HepG2 (cell line): ENCODE measurements around the gene MTR. TPM values are rescaled to one million over a fixed set of nuclear protein-coding genes. Genes with fewer than 3 reads are reported as not detected.

Source experiments
- ATF7-NPFF ChIP-seq: sonication (generic); formaldehyde crosslinking; IDR thresholded peaks from 2 replicates; pipeline ENCODE4 v1.8.1; 2023; ENCODE audit warnings: mild to moderate bottlenecking, low read depth, missing genetic modification reagents, moderate library complexity
- EHMT2 ChIP-seq: fragments of 200-600 bp; sonication (generic); IDR thresholded peaks from 2 replicates; pipeline ENCODE4 v1.7.0; 2017; ENCODE audit warnings: antibody characterized with exemption, low read depth, low read length, borderline replicate concordance
- ELF4 ChIP-seq: sonication (generic); formaldehyde crosslinking; IDR thresholded peaks from 2 replicates; pipeline ENCODE4 v1.5.0; 2020; ENCODE audit warnings: missing genetic modification reagents, mild to moderate bottlenecking, moderate library complexity, borderline replicate concordance
- HDAC1 ChIP-seq: sonication (generic); formaldehyde crosslinking; IDR thresholded peaks from 2 replicates; pipeline ENCODE4 v1.5.1; 2020; ENCODE audit warnings: mild to moderate bottlenecking, missing genetic modification reagents
- KDM6A ChIP-seq: IDR thresholded peaks from 2 replicates; pipeline ENCODE4 v1.6.1; 2016; ENCODE audit warnings: low read depth
- LCORL ChIP-seq, 2 experiments: fragments of 450-650 bp in 1 of 2; sonication (generic) in 1 of 2; formaldehyde crosslinking in 1 of 2; IDR thresholded peaks; 2 replicates each; pipeline versions ENCODE4 v1.5.0 to v1.6.1; 2017 to 2020; ENCODE audit warnings: antibody characterized with exemption in 1 of 2, missing genetic modification reagents in 1 of 2
- MTF2 ChIP-seq: sonication (generic); formaldehyde crosslinking; IDR thresholded peaks from 2 replicates; pipeline ENCODE4 v1.5.0; 2020; ENCODE audit warnings: missing genetic modification reagents, borderline replicate concordance
- MXI1 ChIP-seq: IDR thresholded peaks from 3 replicates; pipeline ENCODE4 v1.6.1; 2012; ENCODE audit warnings: low read depth, low read length, inconsistent platforms, borderline replicate concordance
- MZF1 ChIP-seq: sonication (generic); formaldehyde crosslinking; IDR thresholded peaks from 2 replicates; pipeline ENCODE4 v1.8.1; 2023; ENCODE audit warnings: mild to moderate bottlenecking, missing genetic modification reagents, borderline replicate concordance
- NBN ChIP-seq: fragments of 450-650 bp; conservative IDR thresholded peaks from 2 replicates; pipeline ENCODE4 v1.6.1; 2017
- NCOA5 ChIP-seq: sonication (generic); formaldehyde crosslinking; IDR thresholded peaks from 2 replicates; pipeline ENCODE4 v1.4.0; 2020; ENCODE audit warnings: missing genetic modification reagents
- NFE2L1 ChIP-seq: sonication (generic); formaldehyde crosslinking; IDR thresholded peaks from 2 replicates; pipeline ENCODE4 v1.4.0; 2020; ENCODE audit warnings: missing genetic modification reagents, mild to moderate bottlenecking, borderline replicate concordance
- NR0B2 ChIP-seq: sonication (generic); formaldehyde crosslinking; IDR thresholded peaks from 2 replicates; pipeline ENCODE4 v1.4.0; 2020; ENCODE audit warnings: mild to moderate bottlenecking, missing genetic modification reagents
- SALL1 ChIP-seq: sonication (generic); formaldehyde crosslinking; IDR thresholded peaks from 2 replicates; pipeline ENCODE4 v1.8.0; 2022; ENCODE audit warnings: mild to moderate bottlenecking, missing genetic modification reagents
- SCMH1 ChIP-seq: sonication (generic); formaldehyde crosslinking; IDR thresholded peaks from 2 replicates; pipeline ENCODE4 v1.9.0; 2021; ENCODE audit warnings: missing genetic modification reagents, mild to moderate bottlenecking, borderline replicate concordance
- SRSF4 ChIP-seq: fragments of 200-400 bp; formaldehyde crosslinking; IDR thresholded peaks from one replicate; pipeline ENCODE4 v1.6.1; 2018; ENCODE audit warnings: mild to moderate bottlenecking, low read depth, low read length, moderate library complexity; ENCODE audit not compliant: poor library complexity, severe bottlenecking
- ZNF180 ChIP-seq: sonication (generic); formaldehyde crosslinking; IDR thresholded peaks from 2 replicates; pipeline ENCODE4 v1.4.0; 2020; ENCODE audit warnings: low read depth, missing genetic modification reagents, borderline replicate concordance
- ZNF264 ChIP-seq: sonication (generic); formaldehyde crosslinking; IDR thresholded peaks from 2 replicates; pipeline ENCODE4 v1.4.0; 2020; ENCODE audit warnings: missing genetic modification reagents
- ZNF317 ChIP-seq: sonication (generic); formaldehyde crosslinking; IDR thresholded peaks from 2 replicates; pipeline ENCODE4 v1.5.0; 2020; ENCODE audit warnings: mild to moderate bottlenecking, missing genetic modification reagents
- ZNF362 ChIP-seq: sonication (generic); formaldehyde crosslinking; IDR thresholded peaks from 2 replicates; pipeline ENCODE4 v1.4.0; 2020; ENCODE audit warnings: missing genetic modification reagents, mild to moderate bottlenecking, borderline replicate concordance
- ZNF530 ChIP-seq: sonication (generic); formaldehyde crosslinking; IDR thresholded peaks from 2 replicates; pipeline ENCODE4 v1.5.0; 2020; ENCODE audit warnings: low read depth, mild to moderate bottlenecking, missing genetic modification reagents
- ZNF572 ChIP-seq: sonication (generic); formaldehyde crosslinking; IDR thresholded peaks from 2 replicates; pipeline ENCODE4 v1.5.1; 2020; ENCODE audit warnings: mild to moderate bottlenecking, missing genetic modification reagents
- ZNF598 ChIP-seq: sonication (generic); formaldehyde crosslinking; IDR thresholded peaks from 2 replicates; pipeline ENCODE4 v1.5.1; 2020; ENCODE audit warnings: mild to moderate bottlenecking, missing genetic modification reagents, borderline replicate concordance
- ZNF674 ChIP-seq: sonication (generic); formaldehyde crosslinking; IDR thresholded peaks from 2 replicates; pipeline ENCODE4 v1.5.0; 2020; ENCODE audit warnings: low read depth, mild to moderate bottlenecking, missing genetic modification reagents
- ZNF713 ChIP-seq: sonication (generic); formaldehyde crosslinking; IDR thresholded peaks from 2 replicates; pipeline ENCODE4 v1.4.0; 2020; ENCODE audit warnings: mild to moderate bottlenecking, missing genetic modification reagents
- polyA plus RNA-seq, 8 experiments: library from polyadenylated mRNA; depleted of rRNA in 3 of 8; stranded (reverse) in 7 of 8; unstranded in 1 of 8; fragments of >200 nt; fragmentation: Illumina TruSeq in 4 of 8; extraction: Trizol in 4 of 8; gene quantifications; 2 replicates each; pipeline versions ENCODE4 v1.2.1 to v1.2.3, GENCODE V29; 2011 to 2016; ENCODE audit warnings: low read depth in 4 of 8, missing spikeins in 1 of 8, mixed read lengths in 1 of 8; ENCODE audit not compliant: insufficient read depth in 1 of 8
- total RNA-seq, 5 experiments: library from RNA; depleted of rRNA; stranded (reverse); fragments of >200 nt; fragmentation: Illumina TruSeq; extraction: Trizol; gene quantifications; 2 replicates each; pipeline ENCODE4 v1.2.3, GENCODE V29; 2016; ENCODE audit warnings: low read depth in 1 of 5
- TF ChIP-seq, protein P1 (sequence below): sonication (generic); formaldehyde crosslinking; IDR thresholded peaks from 2 replicates; pipeline ENCODE4 v1.5.1; 2020; ENCODE audit warnings: mild to moderate bottlenecking, missing genetic modification reagents

Gene MTR
- total and polyA plus RNA-seq, 2 of the 13 experiments (the other 11 are each of a cell fraction or from before 2014, with no cell fraction given), result 16.3 to 36.1 TPM

GRCh38 chr1:236904892-236905741 is 110.0 kb downstream of the MTR start (continued):
- TF ChIP-seq ZNF713 (CRISPR knock-in tag) (no peak), NCOA5 (CRISPR knock-in tag) (no peak), EHMT2 (peak; percentile 66; the same call in 1 of the 2 replicates), ZNF530 (CRISPR knock-in tag) (no peak), ZNF572 (CRISPR knock-in tag) (no peak), ELF4 (no peak), SRSF4 (no peak), ZNF598 (no peak), NR0B2 (CRISPR knock-in tag) (no peak), SALL1 (CRISPR knock-in tag) (peak; percentile 52; the same call in 1 of the 2 replicates), NFE2L1 (CRISPR knock-in tag) (no peak), MXI1 (peak; percentile 19; the same call in 1 of the 3 replicates), LCORL (IDR thresholded peaks at IDR 0.05) (no peak), LCORL (CRISPR knock-in tag; IDR thresholded peaks at IDR 0.05) (no peak), ZNF264 (CRISPR knock-in tag) (no peak), MZF1 (CRISPR knock-in tag) (no peak), KDM6A (no peak), HDAC1 (CRISPR knock-in tag) (no peak), SCMH1 (CRISPR knock-in tag) (no peak), ZNF317 (CRISPR knock-in tag) (peak; percentile 79), ZNF180 (CRISPR knock-in tag) (no peak), ZNF674 (CRISPR knock-in tag) (no peak), MTF2 (CRISPR knock-in tag) (no peak), NBN (no peak), ZNF362 (CRISPR knock-in tag) (no peak), ATF7-NPFF (CRISPR knock-in tag) (no peak)
- TF ChIP-seq, protein P1, sequence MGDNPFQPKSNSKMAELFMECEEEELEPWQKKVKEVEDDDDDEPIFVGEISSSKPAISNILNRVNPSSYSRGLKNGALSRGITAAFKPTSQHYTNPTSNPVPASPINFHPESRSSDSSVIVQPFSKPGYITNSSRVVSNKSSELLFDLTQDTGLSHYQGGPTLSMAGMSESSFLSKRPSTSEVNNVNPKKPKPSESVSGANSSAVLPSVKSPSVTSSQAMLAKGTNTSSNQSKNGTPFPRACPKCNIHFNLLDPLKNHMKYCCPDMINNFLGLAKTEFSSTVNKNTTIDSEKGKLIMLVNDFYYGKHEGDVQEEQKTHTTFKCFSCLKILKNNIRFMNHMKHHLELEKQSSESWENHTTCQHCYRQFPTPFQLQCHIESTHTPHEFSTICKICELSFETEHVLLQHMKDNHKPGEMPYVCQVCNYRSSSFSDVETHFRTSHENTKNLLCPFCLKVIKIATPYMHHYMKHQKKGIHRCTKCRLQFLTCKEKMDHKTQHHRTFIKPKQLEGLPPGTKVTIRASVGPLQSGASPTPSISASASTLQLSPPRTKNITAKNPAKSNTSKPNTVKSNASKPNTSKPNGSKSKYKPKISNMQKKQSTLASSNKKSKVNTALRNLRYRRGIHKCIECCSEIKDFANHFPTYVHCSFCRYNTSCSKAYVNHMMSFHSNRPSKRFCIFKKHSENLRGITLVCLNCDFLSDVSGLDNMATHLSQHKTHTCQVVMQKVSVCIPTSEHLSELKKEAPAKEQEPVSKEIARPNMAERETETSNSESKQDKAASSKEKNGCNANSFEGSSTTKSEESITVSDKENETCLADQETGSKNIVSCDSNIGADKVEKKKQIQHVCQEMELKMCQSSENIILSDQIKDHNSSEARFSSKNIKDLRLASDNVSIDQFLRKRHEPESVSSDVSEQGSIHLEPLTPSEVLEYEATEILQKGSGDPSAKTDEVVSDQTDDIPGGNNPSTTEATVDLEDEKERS (CRISPR knock-in tag), result no peak
